Kidney tubule cell (primary cell): Measurements from ENCODE around the gene RAD51B.

Source experiments
- DNase-seq: peaks from one replicate; pipeline ENCODE4 v3.0.0-alpha.2; 2018; ENCODE audit warnings: low spot score

Gene RAD51B

DNA sequence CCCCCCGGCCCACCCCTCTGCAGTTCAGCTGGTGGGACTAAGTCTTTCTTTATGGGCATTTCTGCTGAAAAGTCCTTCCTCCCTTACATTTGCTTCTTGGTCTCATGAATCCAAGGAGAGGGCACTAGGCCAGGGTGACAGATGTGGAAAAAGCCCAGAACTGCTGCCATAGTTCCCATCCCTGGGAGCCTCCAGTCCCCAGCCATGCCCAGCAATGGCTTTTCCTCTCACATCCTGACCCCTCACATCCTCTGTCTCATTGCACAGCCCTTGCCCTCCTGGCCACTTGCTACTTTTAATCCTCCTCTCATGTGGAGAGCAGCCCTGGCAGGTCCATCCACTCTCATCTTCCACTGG lies 850.8 kb downstream of the RAD51B start:
- DNase-seq = no peak

DNA sequence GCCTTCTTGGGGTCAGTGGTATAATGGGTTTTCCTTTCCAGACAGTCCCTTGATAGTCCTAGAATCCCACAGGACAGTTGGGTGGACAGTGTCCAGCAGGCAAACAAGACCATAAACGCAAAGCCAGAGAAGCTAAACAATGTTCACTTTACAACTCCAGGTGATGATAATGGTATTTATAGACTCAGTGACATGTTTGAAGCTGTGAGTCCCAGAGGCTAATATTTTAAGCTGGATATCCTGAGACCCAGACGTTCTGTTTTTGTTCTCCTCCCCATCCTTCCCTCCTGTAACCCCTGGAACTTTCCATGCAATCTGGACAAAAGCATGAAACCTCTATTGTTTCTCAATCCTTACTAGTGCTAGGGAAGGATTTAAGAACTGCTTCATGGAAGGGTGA lies 852.3 kb downstream of the RAD51B start:
- DNase-seq = no peak

DNA sequence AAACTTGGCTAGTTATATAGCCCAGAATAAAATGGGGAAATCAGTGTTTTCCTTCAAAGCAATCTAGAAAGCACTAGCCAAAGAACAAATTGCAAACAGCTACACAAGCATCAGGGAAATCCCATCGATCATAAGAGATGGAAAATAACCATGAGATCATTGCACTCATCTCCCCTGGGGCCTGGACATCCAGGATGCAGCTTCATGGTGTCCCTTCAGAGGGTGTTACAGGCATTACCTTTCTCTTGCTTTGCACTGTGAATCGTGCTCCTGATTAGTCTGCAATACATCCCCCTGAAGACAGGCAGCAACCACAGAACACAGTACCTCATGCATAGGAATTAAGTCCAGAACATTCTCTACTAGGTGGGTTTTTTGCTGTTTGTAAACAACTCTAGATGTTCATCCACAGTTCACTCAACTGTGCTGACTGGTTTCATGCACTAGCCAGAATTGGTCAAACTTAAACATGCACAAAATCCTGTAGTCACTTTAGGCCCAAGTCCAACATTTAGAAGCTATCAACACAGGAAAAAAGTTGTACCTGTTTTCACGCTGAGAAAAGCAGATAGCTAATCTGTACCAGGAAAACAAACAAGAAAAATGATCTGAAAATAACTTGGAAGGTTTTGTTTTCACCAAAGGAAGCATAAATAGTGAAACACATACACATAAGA lies 853.2 kb downstream of the RAD51B start:
- DNase-seq = peak; percentile 84

DNA sequence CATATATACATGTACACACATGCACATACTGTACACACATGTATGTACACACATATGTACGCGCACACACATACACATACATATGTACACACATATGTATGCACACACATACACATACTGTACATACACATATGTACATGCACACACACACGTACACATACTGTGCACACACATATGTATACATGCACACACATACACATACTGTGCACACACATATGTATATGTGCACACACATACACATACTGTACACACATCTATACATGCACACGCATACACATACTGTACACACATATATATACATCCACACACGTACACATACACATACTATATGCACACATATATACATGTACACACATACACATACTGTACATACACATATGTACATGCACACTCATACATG lies 853.9 kb downstream of the RAD51B start:
- DNase-seq = no peak

DNA sequence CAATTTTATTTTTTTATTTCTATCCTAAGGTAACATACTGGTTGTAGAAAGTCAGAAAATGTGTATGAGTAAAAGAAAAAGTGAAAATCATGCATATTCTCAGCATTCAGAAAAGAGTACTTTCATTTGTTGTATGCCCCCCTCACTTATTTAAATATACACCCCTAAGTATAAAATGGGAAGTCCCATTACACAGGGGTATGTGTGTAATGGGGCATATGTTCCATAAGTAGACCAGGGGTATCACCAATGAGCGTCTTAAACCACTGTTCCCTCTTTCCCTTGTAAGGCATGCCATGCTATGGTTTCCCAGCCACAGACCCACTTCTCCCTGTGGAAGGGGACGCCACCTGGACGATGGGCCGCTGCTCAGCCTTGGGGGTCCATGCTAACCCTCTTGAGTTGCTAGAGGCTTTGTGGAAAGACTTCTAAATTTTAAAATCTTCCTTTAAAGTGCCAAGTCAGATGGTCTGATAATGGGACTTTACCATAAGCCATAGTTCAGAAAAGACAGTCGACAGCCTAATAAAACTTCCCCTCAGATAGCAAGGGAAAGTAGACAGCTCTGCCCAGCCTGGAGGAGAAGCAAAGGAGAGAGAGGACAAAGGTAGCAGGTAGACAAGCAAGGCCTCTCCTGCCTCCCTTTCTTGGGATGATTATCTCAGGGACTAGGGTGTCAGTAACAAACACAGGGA lies 855.1 kb downstream of the RAD51B start:
- DNase-seq = no peak

DNA sequence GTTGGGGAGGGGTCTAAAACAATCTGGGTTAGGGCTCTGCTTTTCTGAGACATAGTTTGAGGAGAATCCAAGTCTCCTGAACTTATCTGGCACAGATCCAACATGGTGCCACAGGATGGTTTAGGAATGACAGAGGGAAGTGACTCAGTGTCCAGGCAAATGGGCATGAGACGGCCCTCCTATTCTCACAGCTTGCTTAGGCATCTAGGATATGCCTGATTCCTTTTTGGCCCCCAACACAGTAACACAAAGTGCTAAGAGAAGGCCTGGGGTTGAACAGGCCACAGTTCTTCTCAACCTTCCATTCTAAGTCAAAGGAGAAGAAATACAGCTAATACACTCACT lies 855.6 kb downstream of the RAD51B start:
- DNase-seq = peak; percentile 95

DNA sequence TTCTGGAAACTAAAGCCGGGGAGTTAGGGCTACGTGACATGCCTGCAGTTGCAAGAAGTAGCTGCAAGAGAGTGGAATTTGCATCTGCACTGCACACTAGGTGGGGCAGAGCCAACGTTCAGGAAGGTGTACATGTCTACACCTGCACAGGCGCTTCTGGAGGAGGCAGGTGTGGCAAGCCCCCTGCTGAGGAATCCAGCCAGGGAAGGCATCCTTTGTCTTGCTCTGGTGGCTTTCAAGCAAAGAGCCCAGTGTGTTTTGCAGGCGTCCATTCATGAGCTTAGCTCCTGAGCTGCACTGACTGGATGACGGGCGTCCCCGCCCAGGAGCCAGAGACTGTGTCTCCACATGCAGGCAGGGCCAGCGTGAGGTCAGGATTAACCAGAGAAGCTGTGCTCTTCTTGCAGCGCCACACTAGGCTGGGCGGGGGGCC lies 856.9 kb downstream of the RAD51B start:
- peak; percentile 72 for DNase-seq

DNA sequence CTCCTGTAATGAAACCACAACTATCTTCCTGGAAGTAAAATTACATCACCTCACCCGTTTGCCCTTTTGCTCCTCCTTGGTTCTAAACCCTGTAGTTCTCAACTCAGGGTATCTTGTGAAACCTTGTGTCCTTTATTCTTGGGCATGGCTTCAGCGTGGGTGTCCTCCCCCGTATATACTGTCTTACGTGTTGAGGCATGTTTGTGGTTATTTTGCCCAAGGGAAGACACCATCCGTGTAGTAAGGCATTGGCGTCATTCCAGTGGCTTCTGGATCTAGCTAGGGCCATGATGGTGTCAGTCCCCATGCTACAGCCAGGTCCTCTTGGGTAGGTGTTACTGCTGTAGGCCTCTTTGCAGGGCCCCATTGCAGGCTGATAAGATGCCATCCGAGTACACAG lies 857.9 kb downstream of the RAD51B start:
- no peak for DNase-seq

DNA sequence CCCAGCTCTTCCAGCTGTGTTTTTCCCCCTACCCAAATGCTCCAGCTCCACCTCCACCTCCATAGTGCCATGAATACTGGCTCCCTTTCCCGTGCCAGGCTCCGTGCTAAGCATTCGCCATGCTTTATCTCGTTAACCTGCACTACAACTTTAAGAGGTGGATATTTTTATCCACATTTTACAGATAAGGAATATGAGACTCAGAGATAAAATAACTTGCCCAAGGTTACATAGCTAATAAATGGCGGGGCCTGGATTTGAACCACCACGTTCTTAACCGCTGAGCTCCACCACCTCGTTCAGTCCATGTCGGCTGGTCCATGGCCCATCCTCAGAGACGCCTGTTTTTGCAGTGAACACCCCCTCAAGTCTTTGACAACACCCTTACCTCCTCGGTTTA lies 858.3 kb downstream of the RAD51B start:
- no peak for DNase-seq

DNA sequence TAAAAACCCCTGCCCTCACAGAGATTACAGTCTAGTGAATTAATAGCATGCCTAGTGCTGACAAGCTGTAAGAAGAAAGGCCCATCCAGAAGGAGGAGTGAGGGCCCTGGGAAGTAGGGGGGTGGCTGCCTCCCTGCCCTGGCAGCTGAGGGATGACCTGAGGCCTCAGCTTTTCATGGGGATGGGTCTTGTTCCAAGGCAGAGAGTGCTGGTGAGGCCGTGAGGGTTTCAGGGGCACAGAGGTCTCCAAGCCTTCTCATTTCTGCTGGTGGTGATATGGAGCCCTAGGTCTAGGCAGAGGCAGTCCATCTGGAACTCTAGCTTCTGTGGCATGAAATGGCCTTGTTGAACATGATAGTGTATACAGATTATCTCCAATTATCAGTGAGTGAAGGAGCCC lies 858.9 kb downstream of the RAD51B start:
- DNase-seq = no peak

DNA sequence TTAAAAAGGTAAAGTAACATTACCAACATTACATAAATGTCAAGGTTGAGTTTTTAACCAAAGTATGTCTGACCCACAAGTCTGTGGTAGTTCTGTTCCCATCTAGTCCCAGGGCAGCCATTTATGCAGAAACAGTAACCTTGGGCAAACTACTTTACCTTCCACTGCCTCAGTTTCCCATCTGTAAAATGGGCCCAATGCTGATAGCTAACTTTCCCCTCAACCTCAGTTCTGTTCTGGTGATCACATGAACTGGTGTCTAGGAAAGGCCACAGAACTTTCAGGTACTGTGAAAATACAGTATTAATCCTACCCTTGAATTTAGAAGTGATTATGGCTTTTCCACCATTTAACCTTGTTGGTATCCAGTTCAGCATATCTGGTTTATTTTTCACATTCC lies 859.7 kb downstream of the RAD51B start:
- no peak for DNase-seq

DNA sequence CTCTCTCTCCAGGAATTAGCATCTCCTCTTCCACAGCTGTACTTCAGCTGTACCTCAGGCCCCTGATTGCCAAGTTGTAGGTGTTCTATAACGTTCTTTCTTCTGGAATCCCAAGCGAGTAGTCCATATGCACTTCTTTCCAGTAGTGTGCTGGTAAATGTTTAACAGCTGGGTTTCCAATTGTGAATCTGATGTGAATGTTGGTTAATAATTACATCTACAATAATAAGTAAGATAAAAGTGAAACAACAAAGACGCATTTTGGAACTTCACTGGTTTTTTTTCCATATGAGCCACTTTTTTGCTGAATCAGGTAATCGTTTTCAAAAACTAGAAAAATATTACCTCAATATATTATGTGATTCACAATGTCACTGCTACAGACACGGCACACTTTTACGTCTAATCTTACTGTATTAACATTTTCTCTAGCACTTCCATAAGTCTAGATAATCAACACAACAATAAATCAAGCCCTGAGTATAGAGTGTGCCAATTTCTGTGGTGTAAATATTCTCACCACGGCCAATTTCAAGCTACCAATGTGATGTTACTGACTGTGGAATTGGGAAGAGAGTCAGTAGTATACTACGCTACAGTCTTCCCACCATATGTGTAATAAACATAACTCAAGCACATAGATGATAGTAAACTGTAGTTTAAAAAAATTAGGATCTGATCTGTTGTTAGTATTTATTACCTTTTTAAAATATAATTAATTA lies 860.3 kb downstream of the RAD51B start:
- DNase-seq = peak; percentile 83

DNA sequence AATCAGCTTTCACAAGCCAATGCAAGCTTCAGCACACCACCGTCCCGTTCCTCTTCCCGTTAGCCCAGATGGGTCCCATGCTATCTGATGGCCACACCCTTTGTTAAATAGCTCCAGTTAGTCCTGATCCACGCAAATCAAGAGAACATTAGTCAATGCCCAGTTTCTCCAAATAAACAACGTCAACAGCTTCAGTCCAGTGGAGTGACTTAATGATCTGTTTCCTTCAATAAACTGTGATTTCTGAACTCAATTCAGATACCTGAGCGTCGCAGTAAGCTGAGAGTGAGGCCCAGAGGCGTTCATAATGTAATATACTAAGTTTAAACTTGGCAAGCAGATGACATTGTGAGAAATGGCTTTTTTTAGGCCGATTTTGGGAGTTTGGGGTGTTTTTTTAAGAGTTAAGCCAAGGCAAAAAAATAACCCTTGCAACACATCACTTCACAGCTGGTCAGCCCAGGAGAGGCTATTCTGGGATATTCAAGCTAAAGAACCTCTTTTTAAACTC lies 861.0 kb downstream of the RAD51B start:
- no peak for DNase-seq

DNA sequence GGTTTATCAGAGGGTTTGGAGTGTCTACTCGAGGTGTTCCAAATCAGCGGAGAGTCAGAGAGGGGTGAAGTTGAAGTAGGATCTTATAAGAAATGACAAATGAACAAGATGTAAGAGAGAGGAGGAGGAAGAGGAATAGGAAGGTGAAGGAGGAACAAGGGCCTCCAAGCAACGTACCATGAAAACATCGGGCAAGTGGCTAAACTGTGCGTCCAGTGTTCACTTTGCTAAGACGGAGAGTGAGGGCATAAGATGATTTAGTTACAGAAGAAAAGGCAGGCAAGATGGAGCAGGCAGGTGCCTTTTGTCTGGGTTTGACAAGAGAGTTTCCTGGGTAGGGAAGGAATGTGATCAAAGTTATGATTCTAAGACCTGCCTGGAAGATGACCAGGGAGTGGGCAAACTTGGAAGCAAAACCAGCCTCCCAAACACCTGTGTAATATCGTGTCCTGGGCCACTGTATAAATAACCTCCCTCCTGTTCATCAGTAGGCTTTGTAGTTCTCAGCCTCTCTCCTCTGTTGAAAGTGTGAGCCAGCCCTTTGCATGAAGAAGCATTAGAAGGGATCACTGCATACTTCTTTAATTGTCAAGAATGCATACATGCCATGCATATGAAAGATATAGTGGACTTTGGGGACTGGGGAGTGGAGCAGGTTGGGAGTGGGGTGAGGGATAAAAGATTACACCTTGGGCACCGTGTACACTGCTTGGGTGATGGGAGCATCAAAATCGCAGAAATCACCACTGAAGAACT lies 861.9 kb downstream of the RAD51B start:
- no peak for DNase-seq

DNA sequence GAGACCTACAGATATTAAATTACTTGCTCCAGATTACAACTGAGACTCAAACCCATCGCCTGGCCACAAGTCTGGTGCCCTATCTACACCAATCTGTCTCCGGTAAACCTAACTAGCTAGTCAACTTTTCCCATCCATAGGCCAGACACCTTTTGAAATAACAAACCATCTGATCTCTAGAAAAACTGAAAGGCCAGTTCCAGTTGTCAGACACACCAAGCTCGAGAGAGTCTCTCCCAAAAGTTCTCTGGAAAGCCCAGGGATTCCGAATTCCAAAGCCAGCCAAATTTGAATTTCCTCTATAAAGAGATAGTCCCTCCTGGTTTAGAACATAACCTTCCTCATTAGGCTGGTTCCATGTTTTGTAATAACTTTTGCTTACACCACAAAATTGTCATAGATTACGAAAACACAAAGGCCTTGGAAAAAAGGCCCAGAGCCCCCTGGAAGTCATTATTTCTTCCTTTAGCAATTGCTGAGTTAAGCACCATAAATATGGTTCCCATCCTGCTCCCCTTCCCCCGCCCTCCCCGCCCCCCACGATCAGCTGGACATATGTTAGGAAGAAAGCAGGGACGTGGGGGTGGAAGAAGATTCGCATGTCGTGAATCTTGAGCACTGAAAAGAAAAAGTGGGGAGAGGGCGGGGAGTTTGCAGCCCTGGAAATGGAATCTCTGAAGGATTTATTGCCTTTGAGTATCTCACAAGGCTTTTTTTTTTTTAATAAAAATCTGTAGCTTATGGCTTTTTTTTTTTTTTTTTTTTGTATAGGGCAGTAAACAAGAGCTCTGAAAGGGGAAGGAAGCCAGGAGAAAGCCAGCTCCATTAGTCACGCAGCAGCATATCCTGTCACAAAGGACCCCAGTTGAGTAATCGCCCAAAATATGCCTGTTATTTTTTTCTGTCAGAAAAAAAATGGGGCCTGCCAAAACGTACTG lies 862.9 kb downstream of the RAD51B start:
- peak; percentile 90 for DNase-seq

DNA sequence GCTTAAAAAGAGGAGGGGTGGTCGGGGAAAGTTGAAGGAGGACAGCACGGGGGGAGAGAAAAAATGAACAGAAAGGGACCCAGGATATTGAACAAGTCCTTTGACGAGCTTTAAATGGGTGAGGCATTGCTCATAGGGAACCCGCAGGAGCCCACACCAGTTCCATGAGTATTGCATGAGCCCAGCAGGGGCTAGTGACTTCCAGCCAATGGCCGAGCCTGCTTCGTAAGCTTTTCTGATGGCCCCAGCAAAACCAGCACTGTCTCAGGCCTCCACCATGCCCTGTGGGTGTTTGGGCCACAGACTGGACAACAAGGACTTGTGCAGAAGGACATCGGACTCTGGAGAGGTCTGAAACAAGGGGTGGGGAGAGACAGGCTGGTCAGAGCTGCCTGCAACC lies 863.7 kb downstream of the RAD51B start:
- no peak for DNase-seq

DNA sequence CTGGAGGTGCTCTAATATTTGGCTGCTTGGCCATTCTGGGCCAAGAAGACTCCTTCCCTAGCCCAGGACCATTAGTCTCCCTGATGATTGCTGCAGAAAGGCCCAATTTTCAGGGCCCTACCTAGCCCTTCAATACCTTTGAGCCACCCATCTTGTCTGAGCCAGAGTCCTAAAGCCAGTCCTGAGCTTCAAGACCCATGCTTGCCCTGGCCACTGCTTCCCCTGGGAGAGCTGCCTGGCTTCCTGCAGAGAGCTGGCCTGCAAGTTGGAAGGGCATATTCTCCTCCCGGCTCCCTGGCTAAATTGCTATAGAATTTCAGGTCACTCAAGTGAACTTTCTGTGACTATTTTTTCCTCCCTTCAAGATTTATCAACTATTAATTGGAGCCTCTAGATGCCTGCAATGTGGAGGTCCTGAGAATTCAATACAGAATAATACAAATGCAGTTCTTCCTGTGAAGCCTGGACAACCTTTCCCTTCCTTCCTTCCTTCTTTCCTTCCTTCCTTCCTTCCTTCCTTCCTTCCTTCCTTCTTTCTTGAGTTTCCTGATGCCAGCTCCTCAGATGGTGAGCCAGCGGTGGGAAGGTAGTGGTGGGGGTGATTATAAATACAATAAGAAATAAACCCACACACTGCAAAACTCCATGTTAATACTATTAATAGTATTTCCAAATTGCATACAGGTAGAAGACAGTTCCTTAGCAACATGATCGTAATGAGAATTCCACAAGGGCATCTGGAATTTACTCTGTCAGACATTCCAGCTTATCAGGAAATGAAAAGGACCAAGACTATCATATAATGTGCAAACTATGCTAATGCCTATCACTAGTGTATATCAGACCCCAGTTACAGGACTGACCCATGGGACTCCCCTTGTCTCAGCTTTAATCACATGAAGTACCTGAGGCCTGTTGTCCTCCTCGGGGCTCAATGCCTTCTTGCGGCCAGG lies 865.2 kb downstream of the RAD51B start:
- peak; percentile 77 for DNase-seq

DNA sequence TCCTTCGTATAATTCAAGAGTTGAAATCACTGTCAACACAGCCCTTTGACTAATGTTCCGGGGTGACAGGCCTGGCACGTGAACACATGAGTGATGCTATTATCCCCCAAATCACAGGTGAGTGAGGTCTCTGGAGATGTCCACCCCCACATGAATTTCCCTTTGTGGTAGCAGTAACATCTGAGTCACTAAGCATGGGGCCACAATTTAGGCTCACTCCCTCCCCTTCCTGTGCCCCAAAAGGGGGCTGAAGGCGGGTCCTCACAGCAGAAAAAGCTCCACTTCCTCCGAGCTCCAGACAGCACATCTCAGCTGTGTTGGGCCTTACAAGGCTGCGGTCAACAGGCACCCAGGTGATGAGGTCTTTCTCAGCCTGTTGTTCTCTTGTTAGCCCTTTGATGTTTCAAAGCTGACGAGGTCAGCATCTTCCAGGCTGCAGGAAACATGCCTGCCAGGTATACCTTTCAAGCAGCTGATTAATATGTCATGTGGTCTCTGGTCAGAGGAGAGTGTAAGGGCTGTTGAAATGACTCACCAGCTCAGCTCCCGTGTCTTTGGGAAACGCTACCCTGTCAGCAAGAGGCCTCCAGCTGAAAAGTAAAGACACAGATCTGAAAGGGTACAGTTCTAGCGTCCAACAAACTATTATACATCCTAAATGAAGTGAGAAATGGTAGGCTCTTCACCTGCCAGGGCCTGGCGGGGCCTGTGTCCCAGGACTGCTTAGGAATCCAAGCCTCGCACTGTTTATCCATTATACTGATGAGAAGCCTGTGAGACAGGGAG lies 866.0 kb downstream of the RAD51B start:
- peak; percentile 99 for DNase-seq

DNA sequence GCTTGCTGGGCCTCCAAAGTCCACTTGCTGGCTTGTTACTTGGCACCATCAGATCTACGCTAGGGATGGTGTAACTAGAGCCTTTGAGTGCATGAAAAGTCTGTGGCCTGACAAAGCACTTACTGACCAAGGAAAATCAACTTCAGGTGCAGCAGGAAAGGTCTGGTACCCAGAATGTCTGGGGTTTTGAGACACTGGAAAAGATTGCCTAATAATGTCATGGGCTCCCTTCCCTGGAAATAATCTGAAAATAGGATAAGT lies 866.6 kb downstream of the RAD51B start:
- no peak for DNase-seq

DNA sequence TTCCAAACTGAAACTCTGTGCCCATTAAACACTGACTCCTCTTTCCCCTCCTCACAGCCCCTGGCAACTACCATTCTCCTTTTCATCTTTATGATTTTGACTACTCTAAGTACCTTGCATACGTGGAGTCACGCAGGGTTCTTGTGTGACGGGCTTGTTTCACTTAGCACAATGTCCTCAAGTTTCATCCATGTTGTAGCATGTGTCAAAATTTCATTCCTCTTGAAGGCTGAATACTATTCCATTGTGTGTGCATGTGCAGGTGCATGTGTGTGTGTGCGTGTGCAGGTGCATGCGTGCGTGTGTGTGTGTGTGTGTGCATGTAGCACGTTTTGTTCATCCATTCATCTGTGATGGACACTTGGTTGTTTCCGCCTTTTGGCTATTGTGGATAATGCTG lies 867.1 kb downstream of the RAD51B start:
- DNase-seq = no peak
